ENCODE data around the gene NCKAP5.

NCKAP5 gene

GRCh38 chr2:133287709-133288108 lies 280.6 kb downstream of the NCKAP5 start:
- H3K18ac ChIP-seq (ENCODE audit: low read length): no peak overlapping the region
- no CpG with 5 or more reads among the region's 2 CpGs for WGBS, 2 donors (ENCODE audit: extremely low coverage in 2 of 2, insufficient read length in 2 of 2, insufficient replicate concordance in 1 of 2)

DNA sequence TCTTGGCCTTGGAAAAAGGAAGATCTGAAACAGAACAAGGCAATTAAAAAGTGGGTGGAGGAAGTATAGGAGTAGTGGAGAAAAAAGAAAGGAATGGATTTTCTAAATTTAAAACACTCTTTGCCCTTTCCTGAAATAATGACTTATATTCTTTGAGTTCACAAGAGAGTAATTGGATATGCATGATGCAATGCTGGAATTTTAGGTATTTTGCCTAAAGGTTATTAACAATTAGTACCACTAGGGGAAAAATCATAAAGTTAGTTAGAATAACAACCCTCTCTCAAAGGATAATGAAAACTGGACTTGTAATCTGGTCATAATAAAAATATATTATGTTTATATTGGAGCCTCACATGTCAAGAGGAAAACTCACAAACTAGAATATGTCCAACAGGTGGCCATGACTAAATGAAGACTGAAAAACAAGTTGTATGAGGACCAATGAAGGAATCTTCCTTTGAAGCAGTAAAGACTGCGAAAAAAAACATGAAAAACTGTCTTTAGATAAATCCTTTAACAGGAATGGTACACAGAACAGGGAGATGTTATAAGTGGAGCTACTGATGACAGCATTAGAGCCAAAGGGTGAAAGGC lies 281.8 kb downstream of the NCKAP5 start:
- Histone ChIP-seq H3K18ac (ENCODE audit: low read length) (no peak overlapping the region), H4K8ac (ENCODE audit: low read depth, low read length) (no peak overlapping the region), H3K79me1 (ENCODE audit: low read depth, low read length) (no peaks in the 10 kb centered on the region), H2BK15ac (ENCODE audit: low read length) (no peak overlapping the region), H3K4me1 (ENCODE audit: control insufficient read depth in 2 of 2, insufficient read depth in 1 of 2, low read depth in 1 of 2, low read length in 2 of 2) (no peaks in the 10 kb centered on the region), H2AFZ (ENCODE audit: low read length) (no peak overlapping the region), H2BK120ac (ENCODE audit: low read depth, low read length) (no peak overlapping the region), H3K27me3 (ENCODE audit: control insufficient read depth in 3 of 3, insufficient read depth in 3 of 3, low read depth in 1 of 3, low read length in 3 of 3) (no peaks in the 10 kb centered on the region), H3K4me2 (ENCODE audit: insufficient read depth, low read length, poor library complexity, severe bottlenecking) (no peak overlapping the region), H2BK12ac (ENCODE audit: low read length) (no peak overlapping the region), H3K9me3 (replicated peaks in 1 of 2; ENCODE audit: control insufficient read depth in 2 of 2, insufficient read depth in 1 of 2, low read depth in 1 of 2, low read length in 2 of 2) (peaks cover 0 to 3% of the 10 kb centered on the region in 2 donors), H3K9ac (ENCODE audit: low read depth, low read length, poor library complexity) (no peak overlapping the region), H3K4me3 (ENCODE audit: low read length in 2 of 2) (no peak overlapping the region), H3K27ac (replicated peaks; ENCODE audit: low read length) (no peak overlapping the region), H2BK5ac (ENCODE audit: low read length) (no peak overlapping the region), H3K23ac (ENCODE audit: low read depth, low read length, poor library complexity) (no peak overlapping the region), H3K4ac (ENCODE audit: low read length) (no peak overlapping the region), H3K14ac (ENCODE audit: low read length) (no peak overlapping the region), H3K36me3 (replicated peaks in 1 of 2; ENCODE audit: control insufficient read depth in 2 of 2, insufficient read depth in 2 of 2, low read length in 2 of 2) (peaks cover 0 to 52% of the 10 kb centered on the region in 2 donors), H2AK5ac (ENCODE audit: low read depth, low read length) (no peak overlapping the region), H4K91ac (ENCODE audit: low read depth, low read length, poor library complexity) (no peak overlapping the region)
- DNase-seq (ENCODE audit: low spot score): no peak
- no CpG with 5 or more reads among the region's 1 CpG for WGBS, 2 donors (ENCODE audit: extremely low coverage in 2 of 2, insufficient read length in 2 of 2, insufficient replicate concordance in 1 of 2)

More at GRCh38 chr2:133287709-133288108, 280.6 kb downstream of the NCKAP5 start:
- Histone ChIP-seq H3K9ac (ENCODE audit: low read depth, low read length, poor library complexity) (no peak overlapping the region), H3K36me3 (replicated peaks in 1 of 2; ENCODE audit: control insufficient read depth in 2 of 2, insufficient read depth in 2 of 2, low read length in 2 of 2) (peaks cover 0 to 42% of the 10 kb centered on the region in 2 donors), H4K91ac (ENCODE audit: low read depth, low read length, poor library complexity) (no peak overlapping the region), H3K23ac (ENCODE audit: low read depth, low read length, poor library complexity) (no peak overlapping the region), H2AFZ (ENCODE audit: low read length) (no peak overlapping the region), H3K14ac (ENCODE audit: low read length) (no peak overlapping the region), H3K27me3 (ENCODE audit: control insufficient read depth in 3 of 3, insufficient read depth in 3 of 3, low read depth in 1 of 3, low read length in 3 of 3) (no peaks in the 10 kb centered on the region), H3K9me3 (replicated peaks in 1 of 2; ENCODE audit: control insufficient read depth in 2 of 2, insufficient read depth in 1 of 2, low read depth in 1 of 2, low read length in 2 of 2) (peaks cover 0 to 3% of the 10 kb centered on the region in 2 donors), H3K4me1 (ENCODE audit: control insufficient read depth in 2 of 2, insufficient read depth in 1 of 2, low read depth in 1 of 2, low read length in 2 of 2) (no peaks in the 10 kb centered on the region), H4K8ac (ENCODE audit: low read depth, low read length) (no peak overlapping the region), H3K79me1 (ENCODE audit: low read depth, low read length) (no peaks in the 10 kb centered on the region), H2BK15ac (ENCODE audit: low read length) (no peak overlapping the region), H2BK120ac (ENCODE audit: low read depth, low read length) (no peak overlapping the region), H3K4me3 (ENCODE audit: low read length in 2 of 2) (no peak overlapping the region), H2BK5ac (ENCODE audit: low read length) (no peak overlapping the region), H3K4me2 (ENCODE audit: insufficient read depth, low read length, poor library complexity, severe bottlenecking) (no peak overlapping the region), H2BK12ac (ENCODE audit: low read length) (no peak overlapping the region), H3K27ac (replicated peaks; ENCODE audit: low read length) (no peak overlapping the region), H3K4ac (ENCODE audit: low read length) (no peak overlapping the region), H2AK5ac (ENCODE audit: low read depth, low read length) (no peak overlapping the region)
- no peak for DNase-seq (ENCODE audit: low spot score)

- DNase-seq (ENCODE audit: low spot score): no peak
- Histone ChIP-seq H2BK5ac (ENCODE audit: low read length) (no peak overlapping the region), H3K14ac (ENCODE audit: low read length) (no peak overlapping the region), H3K79me1 (ENCODE audit: low read depth, low read length) (no peaks in the 10 kb centered on the region), H2BK15ac (ENCODE audit: low read length) (no peak overlapping the region), H3K36me3 (replicated peaks in 1 of 2; ENCODE audit: control insufficient read depth in 2 of 2, insufficient read depth in 2 of 2, low read length in 2 of 2) (peaks cover 0 to 45% of the 10 kb centered on the region in 2 donors), H2AK5ac (ENCODE audit: low read depth, low read length) (no peak overlapping the region), H4K91ac (ENCODE audit: low read depth, low read length, poor library complexity) (no peak overlapping the region), H3K9ac (ENCODE audit: low read depth, low read length, poor library complexity) (no peak overlapping the region), H3K18ac (ENCODE audit: low read length) (no peak overlapping the region), H3K27ac (replicated peaks; ENCODE audit: low read length) (no peak overlapping the region), H2AFZ (ENCODE audit: low read length) (no peak overlapping the region), H3K27me3 (ENCODE audit: control insufficient read depth in 3 of 3, insufficient read depth in 3 of 3, low read depth in 1 of 3, low read length in 3 of 3) (no peaks in the 10 kb centered on the region), H3K4me3 (ENCODE audit: low read length in 2 of 2) (no peak overlapping the region), H4K8ac (ENCODE audit: low read depth, low read length) (no peak overlapping the region), H3K4ac (ENCODE audit: low read length) (no peak overlapping the region), H2BK120ac (ENCODE audit: low read depth, low read length) (no peak overlapping the region), H3K23ac (ENCODE audit: low read depth, low read length, poor library complexity) (no peak overlapping the region), H3K9me3 (replicated peaks in 1 of 2; ENCODE audit: control insufficient read depth in 2 of 2, insufficient read depth in 1 of 2, low read depth in 1 of 2, low read length in 2 of 2) (peaks cover 0 to 19% of the 10 kb centered on the region in 2 donors), H3K4me1 (ENCODE audit: control insufficient read depth in 2 of 2, insufficient read depth in 1 of 2, low read depth in 1 of 2, low read length in 2 of 2) (no peaks in the 10 kb centered on the region), H2BK12ac (ENCODE audit: low read length) (no peak overlapping the region), H3K4me2 (ENCODE audit: insufficient read depth, low read length, poor library complexity, severe bottlenecking) (no peak overlapping the region)
- WGBS, 2 donors (ENCODE audit: extremely low coverage in 2 of 2, insufficient read length in 2 of 2, insufficient replicate concordance in 1 of 2): no CpG with 5 or more reads among the region's 3 CpGs
Measured at GRCh38 chr2:133273031-133273430, 295.2 kb downstream of the NCKAP5 start.

- Histone ChIP-seq H2AK5ac (ENCODE audit: low read depth, low read length) (no peak overlapping the region), H3K9ac (ENCODE audit: low read depth, low read length, poor library complexity) (no peak overlapping the region), H3K4me1 (ENCODE audit: control insufficient read depth in 2 of 2, insufficient read depth in 1 of 2, low read depth in 1 of 2, low read length in 2 of 2) (peaks cover 0 to under 1% of the 10 kb centered on the region in 2 donors), H3K27me3 (ENCODE audit: control insufficient read depth in 3 of 3, insufficient read depth in 3 of 3, low read depth in 1 of 3, low read length in 3 of 3) (no peaks in the 10 kb centered on the region), H3K23ac (ENCODE audit: low read depth, low read length, poor library complexity) (no peak overlapping the region), H2BK120ac (ENCODE audit: low read depth, low read length) (no peak overlapping the region), H4K8ac (ENCODE audit: low read depth, low read length) (no peak overlapping the region), H2BK15ac (ENCODE audit: low read length) (no peak overlapping the region), H3K4ac (ENCODE audit: low read length) (no peak overlapping the region), H2BK5ac (ENCODE audit: low read length) (no peak overlapping the region), H4K91ac (ENCODE audit: low read depth, low read length, poor library complexity) (no peak overlapping the region), H3K18ac (ENCODE audit: low read length) (no peak overlapping the region), H3K27ac (replicated peaks; ENCODE audit: low read length) (no peak overlapping the region), H3K36me3 (replicated peaks in 1 of 2; ENCODE audit: control insufficient read depth in 2 of 2, insufficient read depth in 2 of 2, low read length in 2 of 2) (peaks cover 0 to 38% of the 10 kb centered on the region in 2 donors), H3K14ac (ENCODE audit: low read length) (no peak overlapping the region), H2BK12ac (ENCODE audit: low read length) (no peak overlapping the region), H2AFZ (ENCODE audit: low read length) (no peak overlapping the region), H3K79me1 (ENCODE audit: low read depth, low read length) (no peaks in the 10 kb centered on the region), H3K4me3 (ENCODE audit: low read length in 2 of 2) (no peak overlapping the region), H3K9me3 (replicated peaks in 1 of 2; ENCODE audit: control insufficient read depth in 2 of 2, insufficient read depth in 1 of 2, low read depth in 1 of 2, low read length in 2 of 2) (peaks cover 0 to 13% of the 10 kb centered on the region in 2 donors), H3K4me2 (ENCODE audit: insufficient read depth, low read length, poor library complexity, severe bottlenecking) (no peak overlapping the region)
- no peak for DNase-seq (ENCODE audit: low spot score)
- no CpG with 5 or more reads among the region's 4 CpGs for WGBS, 2 donors (ENCODE audit: extremely low coverage in 2 of 2, insufficient read length in 2 of 2, insufficient replicate concordance in 1 of 2)
Measured at GRCh38 chr2:133271105-133271504, 297.2 kb downstream of the NCKAP5 start.
